ENCODE measurements around the gene TEX2.

TEX2 gene

GRCh38 chr17:64157669-64158180 lies 105.3 kb downstream of the TEX2 start:
- DNase-seq = no peak

- no peak for DNase-seq
These were observed 106.4 kb downstream of the TEX2 start for GRCh38 chr17:64156670-64157069.

- DNase-seq = no peak
These were observed 107.1 kb downstream of the TEX2 start for GRCh38 chr17:64155751-64156544.

GRCh38 chr17:64155129-64155528 lies 107.9 kb downstream of the TEX2 start:
- DNase-seq = peak; percentile 12

GRCh38 chr17:64154717-64155116 lies 108.3 kb downstream of the TEX2 start:
- no peak for DNase-seq

GRCh38 chr17:64154313-64154695 lies 108.8 kb downstream of the TEX2 start:
- DNase-seq = no peak

GRCh38 chr17:64153565-64154312 lies 109.3 kb downstream of the TEX2 start:
- DNase-seq = no peak

- DNase-seq = no peak
These were observed 110.5 kb downstream of the TEX2 start for GRCh38 chr17:64152428-64153125.

- no peak for DNase-seq
These were observed 112.1 kb downstream of the TEX2 start for GRCh38 chr17:64151016-64151368.

GRCh38 chr17:64150237-64151015 lies 112.6 kb downstream of the TEX2 start:
- no peak for DNase-seq

GRCh38 chr17:64149196-64149595 lies 113.9 kb downstream of the TEX2 start:
- DNase-seq = no peak

- no peak for DNase-seq
These were observed 114.4 kb downstream of the TEX2 start for GRCh38 chr17:64148699-64149098.

GRCh38 chr17:64148017-64148631 lies 114.9 kb downstream of the TEX2 start:
- no peak for DNase-seq

- peak; percentile 19 for DNase-seq
These were observed 115.7 kb downstream of the TEX2 start for GRCh38 chr17:64147110-64148016.

- DNase-seq = peak; percentile 55
These were observed 116.5 kb downstream of the TEX2 start for GRCh38 chr17:64146418-64147109.

- peak; percentile 97 for DNase-seq
These were observed 117.2 kb downstream of the TEX2 start for GRCh38 chr17:64145751-64146417.

- no peak for DNase-seq
These were observed 117.7 kb downstream of the TEX2 start for GRCh38 chr17:64145375-64145750.

- no peak for DNase-seq
These were observed 123.5 kb downstream of the TEX2 start for GRCh38 chr17:64139542-64139941.

- no peak for DNase-seq
These were observed 124.6 kb downstream of the TEX2 start for GRCh38 chr17:64138441-64138840.

- DNase-seq = no peak
These were observed 128.1 kb downstream of the TEX2 start for GRCh38 chr17:64135000-64135399.
